ENCODE data around the gene RALA. TPM values are rescaled to one million over a fixed set of nuclear protein-coding genes. Genes with fewer than 3 reads are reported as not detected.
"Not testable (repeated sequence)": the region's sequence is repeated elsewhere in the genome, so short reads cannot be mapped to it uniquely, and the experiment has no call there.

Gene RALA
- total RNA-seq, 1 donor from 2014 or later, result 79.2 TPM

DNA sequence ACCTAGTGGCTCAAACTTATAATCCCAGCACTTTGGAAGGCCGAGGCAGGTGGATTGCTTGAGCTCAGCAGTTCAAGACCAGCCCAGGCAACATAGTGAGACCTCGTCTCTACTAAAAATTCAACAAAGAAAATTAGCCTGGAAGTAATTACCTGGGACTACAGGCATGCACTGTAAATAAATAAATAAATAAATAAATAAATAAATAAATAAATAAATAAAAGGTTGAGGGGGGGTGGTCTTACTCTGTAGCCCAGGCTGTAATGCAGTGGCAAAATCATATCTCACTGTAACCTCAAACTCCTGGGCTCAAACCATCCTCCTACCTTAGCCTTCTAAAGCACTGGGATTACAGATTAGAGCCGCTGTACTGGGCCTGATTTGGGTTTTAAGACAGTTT is 50.5 kb downstream of the RALA start:
- no peak for DNase-seq (ENCODE audit: low read depth)
- H3K4me3 ChIP-seq (ENCODE audit: low read depth, low read length), result no peak overlapping the region
- H3K27me3 ChIP-seq (ENCODE audit: control insufficient read depth, insufficient read depth, low read length), result no peaks in the 10 kb centered on the region
- TF ChIP-seq, protein P1, sequence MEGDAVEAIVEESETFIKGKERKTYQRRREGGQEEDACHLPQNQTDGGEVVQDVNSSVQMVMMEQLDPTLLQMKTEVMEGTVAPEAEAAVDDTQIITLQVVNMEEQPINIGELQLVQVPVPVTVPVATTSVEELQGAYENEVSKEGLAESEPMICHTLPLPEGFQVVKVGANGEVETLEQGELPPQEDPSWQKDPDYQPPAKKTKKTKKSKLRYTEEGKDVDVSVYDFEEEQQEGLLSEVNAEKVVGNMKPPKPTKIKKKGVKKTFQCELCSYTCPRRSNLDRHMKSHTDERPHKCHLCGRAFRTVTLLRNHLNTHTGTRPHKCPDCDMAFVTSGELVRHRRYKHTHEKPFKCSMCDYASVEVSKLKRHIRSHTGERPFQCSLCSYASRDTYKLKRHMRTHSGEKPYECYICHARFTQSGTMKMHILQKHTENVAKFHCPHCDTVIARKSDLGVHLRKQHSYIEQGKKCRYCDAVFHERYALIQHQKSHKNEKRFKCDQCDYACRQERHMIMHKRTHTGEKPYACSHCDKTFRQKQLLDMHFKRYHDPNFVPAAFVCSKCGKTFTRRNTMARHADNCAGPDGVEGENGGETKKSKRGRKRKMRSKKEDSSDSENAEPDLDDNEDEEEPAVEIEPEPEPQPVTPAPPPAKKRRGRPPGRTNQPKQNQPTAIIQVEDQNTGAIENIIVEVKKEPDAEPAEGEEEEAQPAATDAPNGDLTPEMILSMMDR (IDR thresholded peaks at IDR 0.05; ENCODE audit: insufficient read depth, low read length, poor library complexity, severe bottlenecking), result no peak
- H3K36me3 ChIP-seq (ENCODE audit: control insufficient read depth, insufficient read depth, low read length), result no peaks in the 10 kb centered on the region

DNA sequence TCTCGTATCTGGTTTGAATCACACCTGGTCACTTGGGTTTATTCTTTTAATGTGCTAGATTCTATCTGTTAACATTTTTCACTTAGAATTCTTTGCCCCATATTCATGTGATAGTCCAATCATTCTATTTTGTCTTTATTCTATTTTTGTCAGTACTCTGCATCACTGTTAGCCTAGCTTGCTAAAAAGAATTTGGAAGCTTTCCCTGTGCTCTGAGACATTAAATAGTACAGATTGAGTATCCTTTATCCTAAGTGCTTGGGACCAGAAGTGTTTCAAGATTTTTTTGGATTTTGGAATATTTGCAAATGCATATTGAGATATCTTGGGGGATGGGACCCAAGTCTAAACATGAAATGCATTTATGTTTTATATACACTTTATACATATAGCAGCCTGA is 51.0 kb downstream of the RALA start:
- TF ChIP-seq, protein P1 (IDR thresholded peaks at IDR 0.05; ENCODE audit: insufficient read depth, low read length, poor library complexity, severe bottlenecking), result no peak
- no peak for DNase-seq (ENCODE audit: low read depth)
- no peak overlapping the region for H3K4me3 ChIP-seq (ENCODE audit: low read depth, low read length)
- no peaks in the 10 kb centered on the region for H3K27me3 ChIP-seq (ENCODE audit: control insufficient read depth, insufficient read depth, low read length)
- no peaks in the 10 kb centered on the region for H3K36me3 ChIP-seq (ENCODE audit: control insufficient read depth, insufficient read depth, low read length)

- no peak for DNase-seq (ENCODE audit: low read depth)
- no peak overlapping the region for H3K4me3 ChIP-seq (ENCODE audit: low read depth, low read length)
- no peaks in the 10 kb centered on the region for H3K27me3 ChIP-seq (ENCODE audit: control insufficient read depth, insufficient read depth, low read length)
- no peaks in the 10 kb centered on the region for H3K36me3 ChIP-seq (ENCODE audit: control insufficient read depth, insufficient read depth, low read length)
- TF ChIP-seq, protein P1 (IDR thresholded peaks at IDR 0.05; ENCODE audit: insufficient read depth, low read length, poor library complexity, severe bottlenecking), result no peak
Observed at GRCh38 chr7:39676346-39676745, 53.0 kb downstream of the RALA start.

DNA sequence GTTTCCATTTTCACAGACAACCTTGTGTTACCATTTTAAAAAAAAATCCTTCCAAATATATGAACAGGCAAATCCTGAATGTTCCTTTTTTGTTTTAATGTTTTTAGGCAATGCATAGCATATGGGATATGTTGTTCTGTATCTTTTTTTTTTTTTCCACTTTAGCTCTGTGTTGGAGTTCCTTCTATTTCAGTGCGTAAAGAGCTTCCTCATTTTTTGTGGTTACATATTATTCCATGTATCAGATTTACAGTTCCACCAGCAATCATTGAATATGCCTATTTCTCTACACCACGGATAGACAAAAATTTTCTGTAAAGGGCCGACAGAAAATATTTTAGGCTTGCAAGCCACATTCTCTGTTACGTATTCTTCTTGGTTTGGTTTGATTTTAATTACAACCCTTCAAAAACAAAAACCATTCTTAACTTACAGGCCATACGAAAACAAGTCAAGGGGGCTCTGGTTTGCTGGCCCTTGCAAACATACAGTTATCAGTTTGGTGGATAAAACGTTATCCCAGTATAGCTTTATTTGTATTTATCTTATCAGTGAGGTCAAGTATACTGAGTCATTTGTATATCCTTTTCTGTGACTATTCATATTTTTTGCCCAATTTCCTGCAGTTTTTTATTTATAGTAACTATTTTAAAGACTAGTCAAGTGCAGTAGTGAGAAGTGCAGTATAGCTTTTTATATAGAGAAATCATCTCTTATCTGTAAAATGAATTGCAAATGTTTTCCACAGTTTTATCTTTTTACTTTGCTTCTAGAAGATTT is 55.7 kb downstream of the RALA start:
- TF ChIP-seq, protein P1 (IDR thresholded peaks at IDR 0.05; ENCODE audit: insufficient read depth, low read length, poor library complexity, severe bottlenecking), result no peak

GRCh38 chr7:39679874-39680273 is 56.5 kb downstream of the RALA start:
- not testable (repeated sequence) for H3K4me3 ChIP-seq (ENCODE audit: low read depth, low read length); H3K27me3 ChIP-seq (ENCODE audit: control insufficient read depth, insufficient read depth, low read length); DNase-seq (ENCODE audit: low read depth); H3K36me3 ChIP-seq (ENCODE audit: control insufficient read depth, insufficient read depth, low read length)

More for the DNA sequence above, 55.7 kb downstream of the RALA start:
- DNase-seq (ENCODE audit: low read depth), result no peak
- no peak overlapping the region for H3K4me3 ChIP-seq (ENCODE audit: low read depth, low read length)
- no peaks in the 10 kb centered on the region for H3K27me3 ChIP-seq (ENCODE audit: control insufficient read depth, insufficient read depth, low read length)
- H3K36me3 ChIP-seq (ENCODE audit: control insufficient read depth, insufficient read depth, low read length), result no peaks in the 10 kb centered on the region

DNA sequence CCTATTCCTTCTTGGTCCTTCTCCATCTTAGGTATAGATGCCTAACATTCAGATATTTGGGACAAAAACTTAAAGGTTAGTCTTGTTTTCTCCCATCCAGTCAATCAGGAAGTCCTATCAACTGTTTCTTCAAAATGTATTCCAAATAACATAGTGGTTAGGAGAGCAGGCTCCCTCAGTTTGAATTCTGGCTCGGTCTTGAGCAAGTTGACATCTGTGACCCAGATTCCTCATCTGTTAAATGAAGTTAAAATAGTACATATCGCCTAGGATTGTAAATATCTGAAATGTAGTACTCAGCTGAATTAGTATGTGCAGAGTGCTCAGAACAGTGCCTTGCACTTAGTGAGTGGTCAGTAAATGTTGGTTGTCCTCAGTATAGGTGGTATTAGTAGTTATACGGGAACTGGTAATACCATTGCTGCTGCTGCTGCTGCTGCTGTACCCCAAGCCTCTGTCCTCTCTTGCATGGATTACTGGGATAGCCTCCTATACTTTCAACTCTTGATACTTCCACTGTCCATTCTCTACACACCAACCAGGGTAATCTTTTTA is 58.6 kb downstream of the RALA start:
- H3K27me3 ChIP-seq (ENCODE audit: control insufficient read depth, insufficient read depth, low read length), result no peaks in the 10 kb centered on the region
- DNase-seq (ENCODE audit: low read depth), result no peak
- TF ChIP-seq, protein P1 (IDR thresholded peaks at IDR 0.05; ENCODE audit: insufficient read depth, low read length, poor library complexity, severe bottlenecking), result no peak
- no peaks in the 10 kb centered on the region for H3K36me3 ChIP-seq (ENCODE audit: control insufficient read depth, insufficient read depth, low read length)
- no peak overlapping the region for H3K4me3 ChIP-seq (ENCODE audit: low read depth, low read length)
